ENCODE measurements around the gene AADAT. TPM values are rescaled to one million over a fixed set of nuclear protein-coding genes. Genes with fewer than 3 reads are reported as not detected.

AADAT gene
- total and polyA plus RNA-seq, 2 of the 4 experiments (the other 2 are of a cell fraction), result 4.7 to 6.9 TPM

- Histone ChIP-seq H2BK120ac (ENCODE audit: low read depth, low read length) (no peak overlapping the region), H3K14ac (replicated peaks; ENCODE audit: low read depth, low read length) (no peak overlapping the region), H2AK5ac (ENCODE audit: low read depth, low read length) (no peak overlapping the region), H2BK20ac (ENCODE audit: low read depth, low read length) (no peak overlapping the region), H3K56ac (ENCODE audit: extremely low read depth, insufficient read depth, low read length) (no peak overlapping the region), H3K9me1 (ENCODE audit: insufficient read depth, low read length) (no peaks in the 10 kb centered on the region; the same call in 1 of the 2 replicates), H3K36me3 (ENCODE audit: control insufficient read depth, insufficient read depth, low read length) (peaks cover 1% of the 10 kb centered on the region; the same call in 1 of the 2 replicates), H3K27ac (ENCODE audit: insufficient read depth, low read length) (no peak overlapping the region), H4K8ac (ENCODE audit: low read depth in 2 of 2, low read length in 2 of 2) (no peak overlapping the region), H2AFZ (replicated peaks; ENCODE audit: low read length, poor library complexity) (no peak overlapping the region), H3K4ac (ENCODE audit: low read depth, low read length) (no peak overlapping the region), H3K23ac (ENCODE audit: low read depth, low read length) (no peak overlapping the region), H3K9ac (ENCODE audit: low read depth, low read length) (no peak overlapping the region), H2BK15ac (ENCODE audit: low read depth, low read length) (no peak overlapping the region), H3K27me3 (ENCODE audit: control insufficient read depth, insufficient read depth, low read length) (no peaks in the 10 kb centered on the region), H4K91ac (ENCODE audit: insufficient read depth, low read depth, low read length) (no peak overlapping the region), H2AK9ac (replicated peaks; ENCODE audit: low read depth, low read length, poor library complexity) (no peak overlapping the region), H3K18ac (ENCODE audit: low read depth, low read length) (no peak overlapping the region), H4K20me1 (ENCODE audit: insufficient read depth, low read length) (no peaks in the 10 kb centered on the region), H3K4me1 (ENCODE audit: control insufficient read depth, insufficient read depth, low read length) (no peaks in the 10 kb centered on the region), H4K5ac (ENCODE audit: low read depth, low read length) (no peak overlapping the region), H3K4me2 (ENCODE audit: low read depth, low read length) (no peak overlapping the region), H3K79me1 (ENCODE audit: low read depth in 1 of 2, low read length in 2 of 2) (peaks cover 0 to 3% of the 10 kb centered on the region in 2 experiments; a peak in 1 of 4 replicates), H2BK5ac (ENCODE audit: low read depth, low read length, poor library complexity, severe bottlenecking) (no peak overlapping the region), H3K9me3 (ENCODE audit: control insufficient read depth, insufficient read depth, low read length) (no peaks in the 10 kb centered on the region), H3K4me3 (ENCODE audit: insufficient read depth, low read depth, low read length) (no peak overlapping the region)
- TF ChIP-seq RFX5 (IDR thresholded peaks at IDR 0.05; ENCODE audit: low read depth, low read length), result no peak
- no peak for TF ChIP-seq NFE2L2 (IDR thresholded peaks at IDR 0.05; ENCODE audit: low read depth, low read length)
- no peak for TF ChIP-seq ELK1 (IDR thresholded peaks at IDR 0.05; ENCODE audit: borderline replicate concordance, low read depth, low read length)
- TF ChIP-seq MAZ (IDR thresholded peaks at IDR 0.05; ENCODE audit: borderline replicate concordance, low read depth, low read length), result no peak
- TF ChIP-seq USF2 (IDR thresholded peaks at IDR 0.05; ENCODE audit: low read depth, low read length), result no peak
- DNase-seq (no peak), ATAC-seq (ENCODE audit: low read depth) (no peak)
- dilution Hi-C loops (cut with HindIII; ENCODE audit: low sequenced_read_pairs, unreplicated experiment), result no loop called here
- ChIA-PET POLR2A (ENCODE audit: unreplicated experiment) (no interaction called here), CTCF (no interaction called here)
- no CpG with 5 or more reads among the region's 2 CpGs for WGBS, 2 experiments (ENCODE audit: extremely low coverage in 2 of 2, insufficient read length in 1 of 2)
- in situ Hi-C loops (cut with MboI; ENCODE audit: low sequenced_read_pairs), result no loop called here
- BruUV-seq (replicated peaks), result no TSS peak
- intact Hi-C loops (cut with micrococcal nuclease), result no loop called here
Measured at GRCh38 chr4:170083541-170083940, 6.2 kb downstream of the AADAT start.

All from IMR-90 (cell line).